HG02763 (cell line): ENCODE measurements around the gene WARS2.

Experiments
- ATAC-seq: cut with Tn5 transposase; IDR thresholded peaks from one replicate; pipeline ENCODE4 v1.9.1; 2021; ENCODE audit warnings: mild to moderate bottlenecking, moderate library complexity; ENCODE audit not compliant: unreplicated experiment

Gene WARS2

DNA sequence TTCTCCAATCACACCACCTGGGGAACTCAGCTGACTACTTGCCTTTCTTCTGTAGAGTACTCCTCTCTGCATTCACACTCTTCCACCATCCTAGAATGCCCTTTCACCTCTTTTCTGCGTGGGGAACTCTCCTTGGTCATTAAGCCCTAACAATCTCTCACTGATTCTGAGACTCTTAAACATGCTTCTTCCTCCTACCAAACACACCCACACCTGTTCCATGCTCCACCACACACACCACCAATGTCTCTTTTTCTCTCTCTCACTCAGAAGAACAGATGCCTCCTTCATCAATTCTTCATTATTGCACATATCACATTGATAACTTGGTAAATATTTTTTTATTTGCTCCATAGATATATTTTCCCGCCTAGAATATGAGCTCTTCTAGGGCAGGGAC lies 53.6 kb downstream of the WARS2 start:
- no peak for ATAC-seq

DNA sequence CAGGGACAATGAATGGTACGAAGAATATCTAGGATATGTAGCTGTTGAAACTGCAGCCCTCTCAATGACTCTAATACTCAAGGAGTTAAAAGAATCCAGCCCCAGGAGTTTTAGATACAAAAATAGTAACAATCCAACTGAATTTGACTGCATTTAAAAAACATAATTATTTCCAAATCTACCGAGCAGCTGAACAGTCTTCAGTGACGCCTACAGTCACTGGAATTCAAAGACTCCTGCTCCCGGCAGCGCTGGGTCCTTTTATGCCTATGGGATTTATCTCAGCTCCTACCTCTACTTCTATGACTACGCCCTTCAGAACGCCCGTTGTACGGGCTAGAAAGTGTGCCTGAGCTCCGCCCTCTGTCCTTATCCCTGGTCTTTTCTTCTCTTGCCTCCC lies 55.7 kb downstream of the WARS2 start:
- no peak for ATAC-seq

DNA sequence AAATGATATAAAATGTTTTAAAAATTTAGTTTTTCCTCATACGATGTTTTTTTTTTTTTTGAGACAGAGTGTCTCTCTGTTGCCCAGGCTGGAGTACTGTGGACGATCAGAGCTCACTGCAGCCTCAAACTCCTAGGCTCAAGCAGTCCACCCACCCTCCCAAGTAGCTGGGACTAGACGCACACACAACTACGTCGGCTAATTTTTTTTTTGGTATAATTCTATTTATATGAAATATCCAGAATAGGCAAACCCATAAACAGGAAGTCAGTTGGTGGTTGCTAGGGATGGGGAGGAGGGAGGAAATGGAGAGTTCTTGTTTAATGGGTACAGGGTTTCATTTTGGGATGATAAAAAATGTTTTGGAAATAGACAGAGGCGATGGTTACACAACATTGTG lies 56.5 kb downstream of the WARS2 start:
- ATAC-seq, result no peak

DNA sequence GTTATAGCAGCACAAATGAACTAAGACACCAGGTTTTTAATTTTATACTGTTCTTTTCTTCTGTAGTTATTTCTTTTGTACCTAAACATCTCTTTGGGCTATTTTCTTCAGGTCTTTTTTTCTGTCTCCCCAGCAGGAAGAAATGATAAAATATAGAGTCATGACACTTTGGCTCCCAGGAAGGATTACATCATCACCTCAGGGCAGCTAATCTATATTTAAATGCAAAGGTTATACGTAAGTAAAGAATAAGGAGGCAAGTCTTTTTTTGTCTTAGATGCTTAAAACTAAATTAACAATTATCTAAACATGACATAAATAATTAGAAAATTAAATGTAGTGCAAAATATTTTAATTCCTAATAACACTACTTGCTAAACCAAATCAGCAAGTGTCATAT lies 57.0 kb downstream of the WARS2 start:
- ATAC-seq, result no peak

DNA sequence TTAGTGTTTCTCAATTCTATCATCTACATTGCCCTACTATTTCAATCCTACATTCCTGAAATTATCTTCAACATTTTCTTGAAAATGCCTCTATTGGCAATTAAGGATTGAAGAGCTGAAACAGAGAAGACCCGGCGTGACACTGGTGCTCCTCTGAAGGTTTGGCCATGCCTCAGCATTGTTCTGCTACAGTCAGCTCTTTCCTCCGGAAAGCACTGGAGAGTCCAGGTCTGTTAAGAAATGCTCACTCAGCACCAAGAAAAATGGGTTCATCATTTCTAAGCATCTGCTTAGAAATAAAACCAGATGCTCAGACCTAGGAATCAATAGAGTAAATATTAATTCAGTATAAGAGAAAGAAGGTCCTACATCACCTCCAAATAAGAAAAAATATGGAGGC lies 58.8 kb downstream of the WARS2 start:
- no peak for ATAC-seq

DNA sequence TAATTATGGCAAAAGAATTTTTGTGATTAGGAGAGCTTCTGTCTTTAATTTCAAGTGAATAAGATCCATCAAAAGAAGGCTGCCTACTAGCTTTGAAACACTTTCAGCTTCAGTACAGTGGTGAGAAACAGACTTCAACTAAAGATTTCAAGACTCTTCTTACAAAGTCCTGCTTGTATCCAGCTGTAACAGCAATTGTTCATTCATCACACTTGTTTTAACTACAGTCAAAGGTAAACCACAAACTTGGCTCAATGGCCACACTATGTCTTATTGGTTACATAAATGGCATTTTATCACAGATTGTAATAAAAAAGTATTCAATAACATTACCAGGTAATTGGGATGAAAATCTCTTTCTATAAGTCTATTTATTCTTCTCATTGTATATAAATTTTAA lies 59.2 kb downstream of the WARS2 start:
- no peak for ATAC-seq

DNA sequence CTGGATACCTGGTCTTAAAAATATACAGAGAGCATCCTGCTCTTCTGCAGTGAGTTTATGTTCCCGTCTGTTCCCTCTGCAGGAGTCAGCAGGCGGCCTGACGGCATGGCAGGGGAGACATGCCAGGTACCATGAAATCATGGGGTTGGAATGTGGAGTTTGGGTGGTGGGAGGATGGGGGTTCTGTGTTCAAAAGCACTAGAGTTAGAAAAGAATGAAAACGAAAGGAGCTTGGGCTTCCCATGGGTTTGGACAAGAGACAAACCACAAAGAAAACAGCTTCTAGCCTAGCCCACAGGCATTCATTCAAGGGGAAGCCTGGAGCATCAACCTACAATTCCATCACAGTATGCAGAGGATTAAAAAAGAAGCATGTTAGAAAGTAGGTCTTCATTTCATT lies 59.9 kb downstream of the WARS2 start:
- ATAC-seq, result no peak

DNA sequence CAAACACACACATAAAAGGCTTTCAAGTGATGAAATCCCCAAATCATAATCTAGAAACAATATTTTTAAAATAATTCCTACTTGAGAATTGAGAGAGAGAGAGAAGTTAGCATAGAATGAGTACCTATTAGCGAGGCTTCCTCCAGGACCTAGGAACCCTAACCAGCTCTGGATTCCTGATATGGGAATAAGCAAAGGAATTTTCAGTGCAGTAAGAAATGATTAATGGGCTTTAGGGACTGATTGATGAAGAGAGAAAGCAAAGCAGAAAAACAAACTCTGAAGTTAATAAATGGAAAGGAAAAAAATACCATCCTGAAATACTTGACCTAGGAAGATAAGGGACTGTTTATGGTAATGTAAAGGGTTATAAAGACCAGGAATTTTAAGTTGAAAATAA lies 60.6 kb downstream of the WARS2 start:
- no peak for ATAC-seq

DNA sequence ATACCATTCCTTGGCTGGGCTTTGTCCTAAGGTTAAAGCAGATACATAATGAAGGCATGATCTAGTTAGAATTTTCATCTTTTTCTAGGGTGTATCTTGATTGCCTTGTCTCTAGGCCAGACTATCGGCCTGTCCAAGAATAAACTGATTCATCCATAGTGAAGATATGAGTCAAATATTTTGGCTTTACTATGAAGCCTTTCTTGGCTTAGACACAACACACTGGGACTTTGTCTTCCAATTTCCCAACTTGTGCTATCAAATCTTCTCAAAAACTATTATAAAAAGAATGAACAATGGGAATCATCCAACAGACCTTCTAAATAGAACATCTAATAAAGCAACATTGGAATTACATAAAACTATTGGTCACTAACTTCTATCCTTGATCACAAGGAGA lies 64.8 kb downstream of the WARS2 start:
- no peak for ATAC-seq

DNA sequence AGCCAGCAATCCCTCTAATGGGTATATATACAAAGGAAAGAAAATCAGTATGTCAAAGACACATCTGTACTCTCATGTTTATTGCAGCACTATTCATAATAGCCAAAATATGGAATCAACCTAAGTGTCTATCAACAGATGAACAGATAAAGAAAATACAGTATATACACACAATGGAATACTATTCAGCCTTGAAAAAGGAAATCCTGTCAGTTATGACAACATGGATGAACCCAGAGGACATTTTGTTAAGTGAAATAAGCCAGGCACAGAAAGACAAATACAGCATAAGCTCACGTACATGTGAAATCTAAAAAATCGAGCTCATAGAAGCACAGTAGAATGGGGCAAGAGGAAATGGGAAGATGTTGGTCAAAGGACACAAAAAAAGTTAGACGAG lies 69.1 kb downstream of the WARS2 start:
- ATAC-seq, result no peak

DNA sequence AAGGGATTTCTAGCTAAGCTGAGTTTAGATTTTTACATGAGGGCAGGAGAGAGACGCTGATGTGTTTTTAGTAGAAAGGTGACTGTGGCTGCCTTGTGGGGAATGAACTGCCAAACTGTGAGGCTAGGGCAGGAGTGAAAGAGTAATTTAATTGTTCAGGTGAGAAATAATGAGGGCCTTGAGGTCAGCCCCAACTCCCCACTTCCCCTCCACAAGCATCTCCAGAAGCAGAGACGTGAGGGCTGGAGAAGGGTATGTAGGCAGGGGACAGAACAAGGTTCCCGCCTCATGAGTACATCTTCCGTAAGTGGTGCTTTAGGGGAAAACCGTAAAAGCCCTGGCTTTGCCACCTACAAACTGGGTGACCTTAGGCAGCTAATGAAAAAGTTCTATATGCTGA lies 70.8 kb downstream of the WARS2 start:
- no peak for ATAC-seq

DNA sequence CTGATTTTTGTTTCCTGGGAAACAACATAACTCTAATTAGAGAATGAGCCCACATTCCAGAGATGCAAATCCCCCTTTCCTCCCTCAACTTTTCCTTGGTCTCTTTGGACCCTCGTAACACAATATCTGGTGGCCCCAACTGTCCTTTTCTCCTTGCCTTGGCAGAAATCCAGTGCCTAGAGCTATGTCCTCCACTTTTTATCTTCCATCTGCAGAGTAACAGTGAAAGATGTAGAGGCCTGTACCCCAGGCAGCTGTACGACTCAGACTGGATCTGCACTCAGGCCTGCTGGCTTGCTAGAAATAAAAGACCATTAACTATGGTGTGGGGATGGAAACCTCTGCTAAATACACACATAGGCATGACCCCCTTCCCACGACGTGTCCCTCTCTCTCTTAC lies 72.0 kb downstream of the WARS2 start:
- no peak for ATAC-seq

DNA sequence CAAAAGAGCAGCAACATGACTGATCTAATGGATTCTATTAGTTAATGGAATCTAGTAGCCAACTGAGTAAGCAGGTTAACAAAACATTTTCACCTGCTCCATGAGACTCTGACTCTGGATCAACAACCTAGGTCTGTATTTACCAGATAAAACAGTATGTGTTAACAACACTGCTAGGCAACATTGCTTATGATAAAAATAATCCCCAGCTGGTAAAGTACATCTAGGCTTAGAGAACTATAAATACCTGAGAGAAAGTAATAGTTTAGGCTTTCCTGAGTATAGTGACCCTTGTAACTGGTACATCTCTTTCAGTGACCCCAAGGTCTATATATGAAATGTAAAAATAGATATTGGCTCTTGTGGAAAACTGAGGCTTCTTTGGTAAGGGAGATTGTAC lies 78.8 kb downstream of the WARS2 start:
- ATAC-seq, result no peak

DNA sequence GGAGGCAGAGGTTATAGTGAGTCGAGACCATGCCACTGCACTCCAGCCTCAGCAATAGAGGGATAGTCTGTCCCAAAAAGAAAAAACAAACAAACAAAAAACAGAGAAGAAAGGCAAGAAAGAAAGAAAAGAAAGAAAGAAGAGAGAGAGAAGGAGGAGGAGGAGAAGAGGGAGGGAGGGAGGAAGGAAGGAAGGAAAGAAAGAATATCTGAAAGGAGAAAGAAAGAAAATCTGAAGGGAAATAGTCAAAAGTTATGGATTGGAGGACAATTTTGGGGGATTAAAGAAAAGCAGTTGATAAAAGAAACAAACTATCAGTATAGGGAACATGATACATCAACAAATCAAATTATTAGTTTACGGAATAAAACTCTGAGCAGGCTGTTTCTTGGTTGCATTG lies 84.9 kb downstream of the WARS2 start:
- no peak for ATAC-seq

DNA sequence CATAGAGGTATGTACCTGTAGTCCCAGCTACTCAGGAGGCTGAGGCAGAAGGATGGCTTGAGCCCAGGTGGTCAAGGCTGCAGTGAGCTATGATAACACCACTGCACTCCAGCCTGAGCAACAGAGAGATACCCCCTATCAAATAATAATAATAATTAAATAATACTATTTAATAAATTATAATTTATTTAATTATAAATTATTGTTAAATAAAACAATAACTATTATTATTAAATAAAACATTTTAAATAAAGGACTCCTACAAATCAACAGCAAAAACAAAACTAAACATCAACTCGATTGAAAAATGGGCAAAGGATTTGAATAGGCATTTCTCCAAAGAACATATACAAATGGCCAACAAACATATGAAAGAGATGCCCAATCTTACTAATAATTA lies 86.5 kb downstream of the WARS2 start:
- no peak for ATAC-seq

DNA sequence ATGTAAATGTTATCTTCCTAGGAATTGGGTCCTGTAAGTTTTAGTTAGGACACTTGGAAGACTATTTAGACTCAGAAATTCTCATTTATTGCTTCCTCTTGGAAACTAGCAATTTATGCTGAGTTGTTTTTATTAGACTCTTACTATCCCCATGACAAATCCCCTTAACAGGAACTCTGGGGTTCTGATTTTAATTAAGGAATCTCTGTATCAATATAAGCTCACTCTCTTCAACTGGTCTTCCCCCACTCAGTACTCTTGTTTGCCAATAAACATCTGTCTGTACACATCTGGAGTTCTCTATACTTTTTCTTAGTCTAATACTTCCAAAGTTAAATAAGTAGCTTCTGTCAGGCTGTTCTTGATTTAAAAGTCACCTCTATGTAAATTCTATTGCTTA lies 88.2 kb downstream of the WARS2 start:
- no peak for ATAC-seq

DNA sequence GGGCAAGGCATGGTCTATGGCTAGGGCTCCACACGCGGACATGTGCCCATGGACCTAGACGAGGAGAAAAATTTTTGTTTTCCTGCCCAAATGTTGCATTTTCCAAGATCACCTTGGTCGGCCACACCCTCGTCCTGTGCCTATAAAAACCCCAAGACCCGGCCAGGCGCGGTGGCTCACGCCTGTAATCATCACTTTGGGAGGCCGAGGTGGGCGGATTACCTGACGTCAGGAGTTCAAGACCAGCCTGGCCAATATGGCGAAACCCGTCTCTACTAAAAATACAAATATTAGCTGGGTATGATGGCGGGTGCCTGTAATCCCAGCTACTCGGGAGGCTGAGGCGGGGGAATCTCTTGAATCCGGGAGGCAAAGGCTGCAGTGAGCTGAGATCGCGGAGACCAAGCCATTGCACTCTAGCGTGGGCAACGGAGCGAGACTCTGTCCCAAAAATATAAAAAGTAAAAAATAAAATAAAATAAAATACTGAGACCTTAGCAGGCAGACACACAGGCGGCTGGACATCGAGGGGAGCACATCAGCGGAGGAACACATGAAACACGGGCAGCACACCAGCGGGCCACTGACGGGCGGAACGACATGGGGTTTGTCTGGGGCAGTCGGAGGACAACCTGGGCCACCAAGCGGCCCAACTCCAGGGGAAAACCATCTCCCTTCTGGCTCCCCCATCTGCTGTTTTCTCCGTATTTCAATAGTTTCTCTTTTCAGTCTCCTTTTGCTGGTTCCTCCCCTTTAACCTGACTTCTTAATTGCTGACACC lies 91.6 kb downstream of the WARS2 start:
- ATAC-seq, result no peak

DNA sequence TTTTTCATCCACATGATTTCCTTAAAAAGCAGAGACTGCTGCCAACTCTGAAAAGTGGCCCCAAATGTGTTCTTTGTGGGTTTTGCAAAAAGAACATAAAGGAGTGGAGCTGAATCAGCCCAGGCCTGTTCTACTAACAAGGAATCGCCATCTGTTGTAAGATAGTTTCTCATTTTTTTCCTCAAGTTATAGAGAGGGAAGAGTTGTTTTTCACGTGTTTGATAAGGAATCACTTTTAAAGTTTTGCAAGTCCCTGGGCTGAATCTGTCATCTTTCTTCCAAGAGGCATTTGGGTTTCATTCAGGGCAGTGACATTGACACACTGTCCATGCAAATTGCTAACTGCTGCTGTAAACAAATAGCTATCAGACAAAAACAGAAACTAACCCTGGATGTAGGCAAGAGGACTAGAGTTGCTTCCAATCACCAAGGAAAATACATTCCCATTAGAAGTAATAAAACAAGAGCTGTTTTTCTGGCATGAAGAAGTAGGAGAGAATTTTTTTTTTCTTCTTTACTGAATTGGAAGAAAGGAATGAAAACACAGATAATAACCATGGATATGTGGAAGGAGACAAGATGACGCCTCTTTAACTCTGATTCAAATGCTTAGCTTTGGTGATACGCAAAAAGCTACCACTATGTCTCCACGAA lies 93.5 kb downstream of the WARS2 start:
- no peak for ATAC-seq

DNA sequence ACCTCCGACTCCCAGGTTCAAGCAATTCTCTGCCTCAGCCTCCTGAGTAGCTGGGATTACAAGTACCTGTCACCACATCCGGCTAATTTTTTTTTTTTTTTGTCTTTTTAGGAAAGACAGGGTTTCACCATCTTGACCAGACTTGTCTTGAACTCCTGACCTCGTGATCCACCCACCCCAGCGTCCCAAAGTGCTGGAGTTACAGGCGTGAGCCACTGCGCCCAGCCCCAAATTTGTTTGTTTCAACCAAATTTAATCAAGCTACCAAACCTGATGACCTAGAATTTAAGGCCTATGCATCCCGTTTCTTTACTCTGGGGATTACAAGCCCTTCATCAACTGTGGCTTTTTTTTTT lies 94.0 kb downstream of the WARS2 start:
- ATAC-seq, result no peak

DNA sequence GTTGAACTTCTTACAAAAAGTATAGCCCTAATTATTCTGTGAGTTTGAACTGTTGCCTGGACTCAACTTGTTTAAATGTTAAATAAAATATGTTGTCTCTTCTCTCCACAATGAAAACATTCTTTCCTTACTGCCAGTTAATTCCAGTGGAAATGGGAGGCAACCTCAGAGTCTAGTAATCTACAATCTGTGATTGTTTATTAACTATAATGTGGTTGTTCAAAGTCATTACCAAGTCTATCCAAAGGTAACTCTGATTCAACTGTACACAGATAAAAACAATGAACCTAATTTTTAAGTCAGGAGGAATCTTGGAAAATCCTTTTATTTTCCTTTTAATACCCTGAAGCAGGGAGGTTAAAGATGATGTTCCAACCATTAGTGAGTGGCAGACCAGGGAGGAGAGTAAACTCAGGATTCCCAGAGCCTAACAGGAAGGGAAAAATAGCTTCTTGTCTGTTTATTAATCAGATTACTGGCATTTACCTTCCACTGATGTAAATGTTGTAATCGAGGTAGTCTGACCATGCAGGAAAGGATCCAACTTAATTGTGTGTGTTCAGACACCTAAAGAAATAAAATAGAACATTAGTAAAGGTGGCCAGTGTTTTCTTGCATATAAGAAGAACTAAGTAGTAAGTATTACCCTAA lies 95.2 kb downstream of the WARS2 start:
- no peak for ATAC-seq

DNA sequence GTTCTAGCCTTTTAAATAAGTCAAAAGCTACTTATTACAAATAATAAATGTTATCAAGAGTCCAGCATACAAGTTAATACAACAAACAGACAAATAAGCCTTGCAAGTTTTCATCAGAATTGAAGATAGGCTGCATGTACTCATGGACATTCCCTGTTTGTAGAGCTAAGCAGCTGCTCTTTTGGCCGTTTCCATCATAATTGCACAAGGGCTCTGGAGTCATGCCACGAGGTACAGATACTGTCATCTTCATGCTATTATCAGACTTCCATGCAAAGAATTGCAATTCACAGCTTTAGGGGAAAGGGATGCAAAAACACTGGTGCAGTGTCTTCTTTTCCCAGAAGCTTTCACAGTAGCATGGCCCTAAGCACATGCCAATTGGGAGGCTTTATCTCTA lies 99.5 kb downstream of the WARS2 start:
- no peak for ATAC-seq

DNA sequence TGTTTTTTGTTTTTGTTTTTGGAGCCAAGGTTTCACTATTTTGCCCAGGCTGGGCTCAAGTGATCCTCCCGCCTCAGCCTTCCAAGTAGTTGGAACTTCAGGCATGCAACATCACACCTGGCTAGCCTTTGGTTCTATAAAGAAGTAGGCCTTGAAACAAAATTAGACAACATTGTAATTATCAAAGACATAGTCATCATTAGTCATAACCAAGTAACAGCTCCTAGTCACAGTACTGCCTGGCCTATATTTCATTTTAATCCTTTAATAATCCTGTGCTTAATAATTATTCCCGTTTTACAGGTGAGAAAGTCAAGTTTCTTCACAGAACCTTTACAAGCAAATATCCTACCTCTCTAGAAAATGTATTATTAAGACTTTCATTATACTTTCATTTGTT lies 100.0 kb downstream of the WARS2 start:
- ATAC-seq, result no peak
